Measurements from ENCODE around the gene C6. TPM values are rescaled to one million over a fixed set of nuclear protein-coding genes. Genes with fewer than 3 reads are reported as not detected.

The C6 gene
- total RNA-seq, 2 experiments from 2014 or later = not detected

GRCh38 chr5:41093803-41094202 is 119.5 kb downstream of the C6 start:
- H3K27ac Mint-ChIP-seq = no peak overlapping the region
- no peaks in the 10 kb centered on the region for H3K4me1 Mint-ChIP-seq
- DNase-seq = no peak
- no peaks in the 10 kb centered on the region for H3K27me3 Mint-ChIP-seq
- CTCF ChIA-PET = no interaction called here
- POLR2A ChIA-PET = no interaction called here
- H3K9me3 Mint-ChIP-seq = no peaks in the 10 kb centered on the region
- no peaks in the 10 kb centered on the region for H3K36me3 Mint-ChIP-seq (ENCODE audit: low read depth)
- no peak overlapping the region for H3K4me3 Mint-ChIP-seq

Other genes with a start within 250 kb of the C6 start
- gene MROH2B, start 142.2 kb downstream of the C6 start, total RNA-seq = not detected